HG02642 (cell line): ENCODE data around the gene IRX6.

Experiments
- ATAC-seq: cut with Tn5 transposase; IDR thresholded peaks from one replicate; pipeline ENCODE4 v1.9.1; 2021; ENCODE audit warnings: mild to moderate bottlenecking; ENCODE audit not compliant: unreplicated experiment, poor library complexity

The IRX6 gene

GRCh38 chr16:55323637-55324271, at the start of gene IRX6:
IRX6 (plus strand) TSS chr16:55324203; CDS start chr16:55325092, 889 bp downstream.
- ATAC-seq: no peak

GRCh38 chr16:55274391-55274790, 49.6 kb upstream of the IRX6 start:
- no peak for ATAC-seq

- no peak for ATAC-seq
Measured at GRCh38 chr16:55275167-55275566, 48.8 kb upstream of the IRX6 start.

- ATAC-seq: no peak
Measured at GRCh38 chr16:55275869-55276268, 48.1 kb upstream of the IRX6 start.

- ATAC-seq: no peak
Measured at GRCh38 chr16:55277536-55277935, 46.5 kb upstream of the IRX6 start.

GRCh38 chr16:55279598-55279997, 44.4 kb upstream of the IRX6 start:
- no peak for ATAC-seq

- no peak for ATAC-seq
Measured at GRCh38 chr16:55280587-55280986, 43.4 kb upstream of the IRX6 start.

GRCh38 chr16:55282441-55282840, 41.6 kb upstream of the IRX6 start:
- ATAC-seq: no peak

- no peak for ATAC-seq
Measured at GRCh38 chr16:55283812-55284717, 39.9 kb upstream of the IRX6 start.

GRCh38 chr16:55284718-55285099, 39.3 kb upstream of the IRX6 start:
- ATAC-seq: no peak

- no peak for ATAC-seq
Measured at GRCh38 chr16:55285586-55285985, 38.4 kb upstream of the IRX6 start.

- ATAC-seq: no peak
Measured at GRCh38 chr16:55289353-55289752, 34.6 kb upstream of the IRX6 start.

- ATAC-seq: no peak
Measured at GRCh38 chr16:55291847-55292246, 32.2 kb upstream of the IRX6 start.

GRCh38 chr16:55292491-55292890, 31.5 kb upstream of the IRX6 start:
- ATAC-seq: no peak

GRCh38 chr16:55294129-55294528, 29.9 kb upstream of the IRX6 start:
- ATAC-seq: no peak

GRCh38 chr16:55294931-55295342, 29.1 kb upstream of the IRX6 start:
- ATAC-seq: no peak

GRCh38 chr16:55297062-55297909, 26.7 kb upstream of the IRX6 start:
- no peak for ATAC-seq

GRCh38 chr16:55297910-55298479, 26.0 kb upstream of the IRX6 start:
- ATAC-seq: no peak

GRCh38 chr16:55301385-55302008, 22.5 kb upstream of the IRX6 start:
- no peak for ATAC-seq

- no peak for ATAC-seq
Measured at GRCh38 chr16:55302635-55303034, 21.4 kb upstream of the IRX6 start.
